ENCODE results near the gene FOXP1. TPM values are rescaled to one million over a fixed set of nuclear protein-coding genes. Genes with fewer than 3 reads are reported as not detected.
"Not testable (repeated sequence)": the region's sequence is repeated elsewhere in the genome, so short reads cannot be mapped to it uniquely, and the experiment has no call there.

The FOXP1 gene
- total and polyA plus RNA-seq, 2 of the 13 experiments (the other 11 are each of a cell fraction or from before 2014, with no cell fraction given) = 40.4 to 59.0 TPM

- TF ChIP-seq ZBTB20 (CRISPR knock-in tag; IDR thresholded peaks at IDR 0.05; ENCODE audit: borderline replicate concordance, low read depth) (no peak), HNF4G (IDR thresholded peaks at IDR 0.05; ENCODE audit: borderline replicate concordance, low read depth, low read length) (no peak), HNF4G (CRISPR knock-in tag; IDR thresholded peaks at IDR 0.05; ENCODE audit: borderline replicate concordance, low read depth) (no peak), CREM (IDR thresholded peaks at IDR 0.05) (no peak), CREM (CRISPR knock-in tag; IDR thresholded peaks at IDR 0.05) (no peak), RBAK (CRISPR knock-in tag; IDR thresholded peaks at IDR 0.05) (no peak), ARNT (IDR thresholded peaks at IDR 0.05) (no peak)
Measured at GRCh38 chr3:70977712-70978111, 605.8 kb downstream of the FOXP1 start (continued).

GRCh38 chr3:70975981-70976380 lies 607.5 kb downstream of the FOXP1 start:
- H3K4me2 ChIP-seq (ENCODE audit: low read depth, low read length); FAIRE-seq; H3K4me3 ChIP-seq (replicated peaks in 1 of 3; ENCODE audit: insufficient read depth in 1 of 3, low read depth in 2 of 3, low read length in 3 of 3); in situ Hi-C loops (cut with HindIII; ENCODE audit: extremely low pct_ligation_motif_present, low pct_unique_long_range_greater_than_20kb); H3K27me3 ChIP-seq (ENCODE audit: control insufficient read depth in 1 of 2, insufficient read depth in 2 of 2, low read length in 2 of 2); H3K4me1 ChIP-seq (ENCODE audit: insufficient read depth, low read length); BruUV-seq (replicated peaks); POLR2A ChIA-PET; H4K20me1 ChIP-seq (ENCODE audit: insufficient read depth, low read length); ATAC-seq; H3K9me3 ChIP-seq (ENCODE audit: low read length); CTCF ChIA-PET (ENCODE audit: low intra/inter-chr PET ratio, low total read pairs); H2AFZ ChIP-seq (ENCODE audit: low read length); H3K27ac ChIP-seq (ENCODE audit: extremely low read length, insufficient read depth, low read length); DNase-seq (ENCODE audit: low spot score); H3K9ac ChIP-seq (ENCODE audit: insufficient read depth, low read depth, low read length); intact Hi-C loops (cut with micrococcal nuclease; ENCODE audit: unreplicated experiment); H3K79me2 ChIP-seq (ENCODE audit: insufficient read depth, low read length): not testable (repeated sequence)
- peaks cover 30 to 71% of the 10 kb centered on the region in 2 experiments for H3K36me3 ChIP-seq (replicated peaks in 1 of 2; ENCODE audit: control insufficient read depth in 1 of 2, insufficient read depth in 2 of 2, low read length in 2 of 2)
- TF ChIP-seq RBM22 (optimal IDR thresholded peaks at IDR 0.05; ENCODE audit: low read length) (peak; percentile 2), ZNF121 (CRISPR knock-in tag; IDR thresholded peaks at IDR 0.05) (0 out of 2 replicates have a peak, but pooled peaks have one; percentile 40)
- WGBS (ENCODE audit: low lambda C conversion rate) = 97% methylated on average over 5 of the region's 5 CpGs

GRCh38 chr3:70974747-70975146 lies 608.8 kb downstream of the FOXP1 start:
- Histone ChIP-seq H4K20me1 (ENCODE audit: insufficient read depth, low read length) (no peaks in the 10 kb centered on the region), H3K79me2 (ENCODE audit: insufficient read depth, low read length) (no peaks in the 10 kb centered on the region), H3K4me3 (replicated peaks in 1 of 3; ENCODE audit: insufficient read depth in 1 of 3, low read depth in 2 of 3, low read length in 3 of 3) (no peak overlapping the region), H3K27me3 (ENCODE audit: control insufficient read depth in 1 of 2, insufficient read depth in 2 of 2, low read length in 2 of 2) (no peaks in the 10 kb centered on the region), H3K36me3 (replicated peaks in 1 of 2; ENCODE audit: control insufficient read depth in 1 of 2, insufficient read depth in 2 of 2, low read length in 2 of 2) (peaks cover 31 to 79% of the 10 kb centered on the region in 2 experiments), H3K9me3 (ENCODE audit: low read length) (no peaks in the 10 kb centered on the region), H3K4me2 (ENCODE audit: low read depth, low read length) (no peak overlapping the region), H3K4me1 (ENCODE audit: insufficient read depth, low read length) (no peaks in the 10 kb centered on the region), H2AFZ (ENCODE audit: low read length) (no peak overlapping the region), H3K9ac (ENCODE audit: insufficient read depth, low read depth, low read length) (no peak overlapping the region), H3K27ac (ENCODE audit: extremely low read length, insufficient read depth, low read length) (no peak overlapping the region)
- POLR2A ChIA-PET = no interaction called here
- ATAC-seq = no peak
- intact Hi-C loops (cut with micrococcal nuclease; ENCODE audit: unreplicated experiment) (no loop called here), in situ Hi-C loops (cut with HindIII; ENCODE audit: extremely low pct_ligation_motif_present, low pct_unique_long_range_greater_than_20kb) (no loop called here)
- BruUV-seq (replicated peaks) = no TSS peak
- no peak for DNase-seq (ENCODE audit: low spot score)
- CTCF ChIA-PET (ENCODE audit: low intra/inter-chr PET ratio, low total read pairs) = no interaction called here
- FAIRE-seq = no peak
- WGBS (ENCODE audit: low lambda C conversion rate) = over 99% methylated on average over 5 of the region's 5 CpGs
- no peak for TF ChIP-seq SP4 (CRISPR knock-in tag; IDR thresholded peaks at IDR 0.05)
- no peak for TF ChIP-seq RERE (CRISPR knock-in tag; IDR thresholded peaks at IDR 0.05; ENCODE audit: low read depth)
- TF ChIP-seq ZSCAN22 (CRISPR knock-in tag; IDR thresholded peaks at IDR 0.05) = no peak
- peak; percentile 74 for TF ChIP-seq MAFF (IDR thresholded peaks at IDR 0.05; ENCODE audit: low read depth, low read length)
- no peak for TF ChIP-seq ETV5 (CRISPR knock-in tag; IDR thresholded peaks at IDR 0.05; ENCODE audit: borderline replicate concordance)
- TF ChIP-seq ZBTB8A (CRISPR knock-in tag; IDR thresholded peaks at IDR 0.05; ENCODE audit: borderline replicate concordance, low read depth) = no peak
